ENCODE measurements around the gene EMP2. TPM values are rescaled to one million over a fixed set of nuclear protein-coding genes. Genes with fewer than 3 reads are reported as not detected.

EMP2 gene
- total RNA-seq, 2 donors from 2014 or later = 107 to 111 TPM

- DNase-seq (no peak), ATAC-seq (no peak)
- intact Hi-C loops (cut with DNase I, micrococcal nuclease) = no loop called here
Observed at GRCh38 chr16:10612649-10613179, 32.3 kb upstream of the EMP2 start.

GRCh38 chr16:10611825-10612342 lies 31.5 kb upstream of the EMP2 start:
- intact Hi-C loops (cut with DNase I, micrococcal nuclease) = no loop called here
- DNase-seq (no peak), ATAC-seq (no peak)

GRCh38 chr16:10610499-10611184 lies 30.2 kb upstream of the EMP2 start:
- ATAC-seq (peak; percentile 78), DNase-seq (no peak)
- intact Hi-C loops (cut with DNase I, micrococcal nuclease) = no loop called here

- intact Hi-C loops (cut with DNase I, micrococcal nuclease) = no loop called here
- DNase-seq (no peak), ATAC-seq (no peak)
Observed at GRCh38 chr16:10609402-10609774, 29.0 kb upstream of the EMP2 start.

- intact Hi-C loops (cut with DNase I, micrococcal nuclease) = no loop called here
- ATAC-seq (no peak), DNase-seq (no peak)
Observed at GRCh38 chr16:10608687-10609401, 28.4 kb upstream of the EMP2 start.

GRCh38 chr16:10607157-10607556 lies 26.8 kb upstream of the EMP2 start:
- intact Hi-C loops (cut with DNase I, micrococcal nuclease) = no loop called here

GRCh38 chr16:10606607-10607006 lies 26.2 kb upstream of the EMP2 start:
- ATAC-seq (no peak), DNase-seq (no peak)
- intact Hi-C loops (cut with DNase I, micrococcal nuclease) = no loop called here

More at GRCh38 chr16:10607157-10607556, 26.8 kb upstream of the EMP2 start:
- ATAC-seq (no peak), DNase-seq (no peak)

GRCh38 chr16:10605636-10606035 lies 25.2 kb upstream of the EMP2 start:
- intact Hi-C loops (cut with DNase I, micrococcal nuclease) = no loop called here
- DNase-seq = no peak
- no peak for ATAC-seq

- intact Hi-C loops (cut with DNase I, micrococcal nuclease) = no loop called here
- peak; percentile 75 to 78 for DNase-seq
- peak; percentile 41 for ATAC-seq
Observed at GRCh38 chr16:10601444-10602408, 21.3 kb upstream of the EMP2 start.

- no peak for ATAC-seq
- intact Hi-C loops (cut with DNase I, micrococcal nuclease) = no loop called here
- DNase-seq = no peak
Observed at GRCh38 chr16:10600782-10601443, 20.5 kb upstream of the EMP2 start.

GRCh38 chr16:10599626-10600025 lies 19.2 kb upstream of the EMP2 start:
- DNase-seq = peak in 1 of 2 donors; percentile 22
- intact Hi-C loops (cut with DNase I, micrococcal nuclease) = no loop called here
- peak; percentile 63 for ATAC-seq

GRCh38 chr16:10598157-10598556 lies 17.8 kb upstream of the EMP2 start:
- intact Hi-C loops (cut with DNase I, micrococcal nuclease) = no loop called here
- ATAC-seq (peak; percentile 63), DNase-seq (peak; percentile 90 to 91)

- peak; percentile 9 for ATAC-seq
- peak in 1 of 2 donors; percentile 45 for DNase-seq
- intact Hi-C loops (cut with DNase I, micrococcal nuclease) = no loop called here
Observed at GRCh38 chr16:10597187-10597601, 16.8 kb upstream of the EMP2 start.

GRCh38 chr16:10594312-10594950 lies 14.0 kb upstream of the EMP2 start:
- peak; percentile 82 for ATAC-seq
- intact Hi-C loops (cut with DNase I, micrococcal nuclease) = no loop called here
- DNase-seq = peak; percentile 90 to 96

GRCh38 chr16:10592611-10593010 lies 12.2 kb upstream of the EMP2 start:
- intact Hi-C loops (cut with DNase I, micrococcal nuclease) = no loop called here
- no peak for DNase-seq
- ATAC-seq = no peak

- ATAC-seq = no peak
- DNase-seq = no peak
- intact Hi-C loops (cut with DNase I, micrococcal nuclease) = no loop called here
Observed at GRCh38 chr16:10590342-10590741, 9.9 kb upstream of the EMP2 start.

GRCh38 chr16:10589109-10589508 lies 8.7 kb upstream of the EMP2 start:
- no peak for DNase-seq
- no peak for ATAC-seq
- intact Hi-C loops (cut with DNase I, micrococcal nuclease) = no loop called here

- ATAC-seq (no peak), DNase-seq (no peak)
- intact Hi-C loops (cut with DNase I, micrococcal nuclease) = no loop called here
Observed at GRCh38 chr16:10587622-10588021, 7.2 kb upstream of the EMP2 start.
